ENCODE data around the gene MYO5A. TPM values are rescaled to one million over a fixed set of nuclear protein-coding genes. Genes with fewer than 3 reads are reported as not detected.

The MYO5A gene
- polyA plus RNA-seq, 2 of the 4 experiments (the other 2 are of a cell fraction), result 15.1 to 46.7 TPM

GRCh38 chr15:52503788-52504496 is 24.7 kb downstream of the MYO5A start:
- ATAC-seq, result no peak
- no peaks in the 10 kb centered on the region for H3K4me1 ChIP-seq
- ChIA-PET POLR2A (no interaction called here), CTCF (interaction anchor here (0.6 to 1.3 kb wide), 3 partner anchors 9 to 280 kb away, joined by 3 read pairs; no protein-coding TSS in a partner anchor)
- no peaks in the 10 kb centered on the region for H3K9me3 ChIP-seq
- 94% methylated on average over 5 of the region's 5 CpGs for WGBS (ENCODE audit: missing lambda C conversion rate)
- no peak for DNase-seq (ENCODE audit: low read depth in 1 of 2, low spot score in 1 of 2)
- no peak overlapping the region for H3K4me3 ChIP-seq
- no peak for FAIRE-seq
- no peak overlapping the region for H3K4me2 ChIP-seq
- H3K27ac ChIP-seq, result no peak overlapping the region
- TF ChIP-seq ZFP36 (IDR thresholded peaks at IDR 0.05; ENCODE audit: borderline replicate concordance, partially characterized antibody), result no peak
- no peak for TF ChIP-seq JUN (IDR thresholded peaks at IDR 0.05)
- no peak for TF ChIP-seq CHD4 (IDR thresholded peaks at IDR 0.05; ENCODE audit: borderline replicate concordance)

- ATAC-seq (no peak), FAIRE-seq (no peak), DNase-seq (ENCODE audit: low read depth in 1 of 2, low spot score in 1 of 2) (no peak)
- POLR2A ChIA-PET, result no interaction called here
- TF ChIP-seq RCOR1 (IDR thresholded peaks at IDR 0.05; ENCODE audit: low read depth, low read length) (no peak), EP300 (IDR thresholded peaks at IDR 0.05) (no peak), CBX8 (IDR thresholded peaks at IDR 0.05) (no peak), ELK1 (IDR thresholded peaks at IDR 0.05; ENCODE audit: low read depth, low read length) (no peak), BHLHE40 (IDR thresholded peaks at IDR 0.05; ENCODE audit: low read depth, low read length) (no peak), RFX5 (IDR thresholded peaks at IDR 0.05) (no peak), HES2 (IDR thresholded peaks at IDR 0.05) (no peak), NFE2L2 (conservative IDR thresholded peaks at IDR 0.05; ENCODE audit: low read length) (no peak), E2F6 (IDR thresholded peaks at IDR 0.05; ENCODE audit: borderline replicate concordance, low read depth) (no peak), HOXB13 (CRISPR knock-in tag; IDR thresholded peaks at IDR 0.05; ENCODE audit: low read depth) (no peak), CEBPB (IDR thresholded peaks at IDR 0.05) (no peak), ZC3H11A (IDR thresholded peaks at IDR 0.05) (no peak), HOXA7 (CRISPR knock-in tag; IDR thresholded peaks at IDR 0.05) (no peak), REST (IDR thresholded peaks at IDR 0.05) (no peak), POLR2A (IDR thresholded peaks at IDR 0.05; ENCODE audit: low read length) (no peak), ESRRA (IDR thresholded peaks at IDR 0.05; ENCODE audit: borderline replicate concordance, low read length) (no peak), FOSB (CRISPR knock-in tag; IDR thresholded peaks at IDR 0.05) (no peak), CTCF (IDR thresholded peaks at IDR 0.05) (no peak), EHMT2 (IDR thresholded peaks at IDR 0.05; ENCODE audit: low read depth) (no peak)
- no peak overlapping the region for H3K27ac ChIP-seq
- 73% methylated on average over 1 of the region's 1 CpG for WGBS (ENCODE audit: missing lambda C conversion rate)
- H3K4me3 ChIP-seq, result no peak overlapping the region
- H3K4me2 ChIP-seq, result no peak overlapping the region
- H3K4me1 ChIP-seq, result no peaks in the 10 kb centered on the region
- no peaks in the 10 kb centered on the region for H3K9me3 ChIP-seq
- CTCF ChIA-PET, result interaction anchor here (1.2 to 1.3 kb wide), 2 partner anchors 8 to 12 kb away, joined by 3 read pairs; no protein-coding TSS in a partner anchor
These were observed 26.1 kb downstream of the MYO5A start for GRCh38 chr15:52502608-52503007.
